ENCODE measurements around the gene F8A2. TPM values are rescaled to one million over a fixed set of nuclear protein-coding genes. Genes with fewer than 3 reads are reported as not detected.

Gene F8A2
- total RNA-seq: not detected in 2 replicates

GRCh38 chrX:155381843-155382528, at the start of gene F8A2:
Gene F8A2 (plus strand): TSS chrX:155382095. CDS start chrX:155382115, 20 bp downstream.

GRCh38 chrX:155334486-155335336, 47.2 kb upstream of the F8A2 start, which contains the start of gene CLIC2:
Gene CLIC2 (minus strand): TSS chrX:155334614. CDS start chrX:155334427, 187 bp downstream.

Other genes with a start within 250 kb of the F8A2 start
- gene VBP1, start 165.6 kb upstream of the F8A2 start, total RNA-seq: 60.9 and 79.1 TPM in 2 replicates
- 0.69 and 1.5 TPM in 2 replicates for gene RAB39B, start 117.6 kb upstream of the F8A2 start, total RNA-seq
- gene CLIC2, start 47.5 kb upstream of the F8A2 start, total RNA-seq: 0.59 TPM in 1 of 2 replicates, not detected in the other
- 0.78 and 2.1 TPM in 2 replicates for gene F8A3, start 76.5 kb downstream of the F8A2 start, total RNA-seq
- gene SPRY3, start 230.5 kb downstream of the F8A2 start, total RNA-seq: 0.74 and 0.89 TPM in 2 replicates
- 15.2 and 15.7 TPM in 2 replicates for gene TMLHE, start 230.9 kb downstream of the F8A2 start, total RNA-seq